DMS153 treated with DMSO at 0.1 percent for 48 hours (cell line): Measurements from ENCODE around the gene MCTP2.

Experiments used
- DNase-seq: peaks from one replicate; lab custom pipeline; 2025; ENCODE audit not compliant: unreplicated experiment; lab: John Stamatoyannopoulos, UW

The MCTP2 gene

GRCh38 chr15:94387849-94388441, 156.6 kb downstream of the MCTP2 start:
- no peak for DNase-seq

DNA sequence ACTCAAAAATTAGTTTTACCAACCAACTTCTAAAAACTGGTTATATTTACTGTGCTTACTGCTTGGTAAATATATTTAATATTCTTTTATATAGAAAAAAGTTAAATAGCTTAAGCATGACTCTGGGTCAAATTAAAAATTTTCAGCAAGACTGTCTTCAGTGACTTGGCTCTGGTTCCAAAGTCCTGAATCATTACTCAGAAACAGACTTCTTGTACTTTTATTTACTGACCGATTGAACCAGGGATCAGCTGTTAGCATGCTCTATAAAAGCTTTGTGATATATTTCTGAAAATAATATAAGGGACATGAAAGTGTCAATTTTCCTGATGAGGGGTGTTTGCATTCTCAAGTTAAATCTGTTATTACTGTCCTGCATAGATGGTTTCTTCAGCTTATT, 164.3 kb downstream of the MCTP2 start:
- DNase-seq = no peak

- no peak for DNase-seq
Measured at GRCh38 chr15:94397337-94397736, 166.0 kb downstream of the MCTP2 start.

GRCh38 chr15:94398001-94398400, 166.6 kb downstream of the MCTP2 start:
- DNase-seq = no peak

DNA sequence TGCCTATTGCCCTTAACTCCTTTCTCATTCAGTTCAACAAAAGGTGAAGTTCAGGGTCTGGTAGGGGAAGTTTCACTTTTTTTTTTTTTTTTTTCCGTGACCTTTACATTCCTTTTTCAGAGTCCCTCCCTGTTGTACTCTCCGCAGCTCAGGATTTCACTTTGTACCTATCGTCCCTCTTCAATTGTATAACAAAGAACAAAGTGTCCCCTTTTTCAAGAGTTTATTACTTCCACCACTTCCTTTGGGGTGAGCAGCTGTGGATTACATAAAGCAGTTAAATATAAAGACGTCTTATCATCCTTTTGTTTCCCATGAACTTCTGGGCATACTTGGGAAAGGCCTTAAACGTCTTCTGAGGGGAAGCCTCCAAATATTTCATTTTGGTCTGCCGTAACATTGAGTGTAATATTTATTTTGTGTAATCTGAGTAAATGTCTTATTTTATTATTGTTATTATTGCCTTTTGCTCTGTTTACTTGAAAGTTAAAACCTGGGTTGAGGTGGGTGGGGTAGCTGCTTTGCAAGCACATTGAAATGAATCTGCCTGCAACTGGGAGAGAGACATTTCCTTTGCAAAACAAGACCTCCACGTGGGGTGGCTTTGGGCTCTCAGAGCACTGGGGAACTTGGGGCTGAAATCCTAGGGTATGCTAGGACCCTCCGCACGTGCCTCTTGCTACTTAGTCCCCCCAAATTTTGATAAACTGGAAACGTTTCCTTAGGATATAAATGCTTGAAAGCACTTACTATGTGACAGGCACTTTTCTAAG, 169.4 kb downstream of the MCTP2 start:
- DNase-seq = no peak

DNA sequence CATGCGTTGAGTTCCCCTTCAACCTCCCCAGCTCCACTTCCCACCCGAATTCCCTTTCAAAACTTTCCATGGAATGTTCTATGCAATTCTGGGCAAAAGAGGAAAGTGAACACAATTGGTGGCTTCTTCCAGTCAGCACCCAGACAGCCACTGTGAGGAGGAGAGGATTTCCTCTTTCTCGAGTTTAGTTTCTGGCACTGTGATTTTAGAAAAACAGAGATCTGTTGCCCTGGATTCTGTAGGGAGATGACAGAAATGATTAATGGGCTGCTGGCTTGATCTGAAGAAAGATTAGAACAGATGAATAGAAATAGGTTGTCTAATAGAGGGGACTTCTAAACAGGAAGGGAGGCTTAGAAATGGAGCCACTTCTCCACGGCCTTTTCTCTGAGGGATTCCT, 172.0 kb downstream of the MCTP2 start:
- no peak for DNase-seq

DNA sequence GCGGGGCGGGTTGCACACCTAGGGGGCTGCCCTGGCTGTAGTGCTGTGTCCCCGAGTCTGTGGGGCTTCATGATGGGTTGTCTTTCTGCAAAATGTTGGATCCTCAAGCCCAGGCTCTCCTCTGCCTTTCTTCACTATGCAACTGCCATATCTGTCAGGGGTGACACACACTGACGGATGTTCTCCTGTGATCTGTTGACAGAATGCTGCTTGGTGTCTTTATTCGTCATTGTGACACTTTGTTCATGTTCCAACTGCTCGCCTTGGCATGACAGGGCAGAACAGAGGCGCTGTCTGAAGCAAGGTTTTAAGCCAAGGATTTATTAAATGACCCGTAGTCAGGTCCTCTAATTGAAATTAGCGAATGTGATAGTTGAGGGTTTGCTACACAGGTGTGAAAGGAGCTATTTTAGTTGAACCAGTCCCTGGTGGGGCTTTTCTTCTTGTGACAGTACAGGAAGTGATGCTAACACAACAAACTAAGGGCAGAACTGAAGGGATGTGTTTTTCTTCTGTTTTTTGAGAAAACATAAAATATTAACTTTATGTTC, 173.4 kb downstream of the MCTP2 start:
- no peak for DNase-seq

GRCh38 chr15:94411285-94411684, 179.9 kb downstream of the MCTP2 start:
- peak; percentile 58 for DNase-seq

DNA sequence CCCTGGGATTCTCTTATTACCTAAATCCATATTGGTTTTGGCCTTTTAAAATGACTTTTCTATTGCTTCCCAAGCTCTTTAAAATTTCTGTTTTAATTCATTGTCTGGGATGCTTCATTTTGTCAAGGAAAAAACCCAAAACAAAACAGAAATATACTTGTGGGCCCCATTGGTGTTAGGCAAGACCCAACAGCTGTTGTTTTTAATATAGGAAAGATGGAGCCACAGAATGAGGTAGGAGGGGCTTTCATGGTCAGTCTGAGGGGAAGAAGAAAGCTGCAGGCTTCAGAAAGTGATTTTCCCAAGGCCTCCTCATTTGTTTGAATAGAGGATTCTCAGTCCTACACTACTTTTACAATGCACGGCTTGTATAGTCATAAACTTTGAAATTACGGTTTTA, 180.5 kb downstream of the MCTP2 start:
- DNase-seq = no peak

GRCh38 chr15:94412979-94413746, 181.8 kb downstream of the MCTP2 start:
- peak; percentile 22 for DNase-seq

DNA sequence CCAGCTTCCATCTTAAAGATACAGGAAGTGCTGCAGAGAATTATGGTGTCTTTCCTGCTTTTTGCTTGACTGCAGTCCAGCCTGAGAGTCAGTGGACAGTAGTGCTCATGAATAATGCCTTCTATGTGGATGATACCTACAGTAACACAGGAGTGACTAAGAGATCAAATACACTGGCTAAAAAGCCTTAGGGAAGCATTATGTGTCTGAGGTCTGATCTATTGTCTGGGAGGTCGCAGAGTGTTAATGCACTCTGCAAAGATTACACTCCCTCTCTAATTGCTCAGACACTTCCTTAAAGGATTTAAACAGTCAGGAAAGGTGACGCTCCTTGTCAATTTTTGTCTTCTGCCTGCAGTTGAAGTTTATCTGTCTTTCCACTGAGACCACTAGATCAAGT, 183.6 kb downstream of the MCTP2 start:
- no peak for DNase-seq

DNA sequence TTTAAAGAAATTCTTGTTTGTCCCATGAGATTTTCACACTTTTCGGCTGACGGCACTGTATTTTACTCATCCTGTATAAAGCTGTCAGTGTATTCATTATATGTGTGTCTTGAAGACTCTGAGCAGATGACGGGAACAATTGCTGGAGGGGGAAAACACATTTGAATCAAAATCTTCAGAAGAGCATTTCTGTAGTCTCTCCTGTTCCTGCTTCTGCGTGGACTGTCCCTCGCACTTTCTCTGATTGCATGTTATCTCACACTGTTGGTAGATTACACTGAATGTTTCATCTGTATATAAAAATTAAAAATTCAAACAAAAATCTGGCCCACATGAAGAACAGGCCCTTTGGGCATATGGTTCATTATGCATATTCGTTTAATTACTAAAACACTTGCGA, 184.9 kb downstream of the MCTP2 start:
- DNase-seq = no peak

DNA sequence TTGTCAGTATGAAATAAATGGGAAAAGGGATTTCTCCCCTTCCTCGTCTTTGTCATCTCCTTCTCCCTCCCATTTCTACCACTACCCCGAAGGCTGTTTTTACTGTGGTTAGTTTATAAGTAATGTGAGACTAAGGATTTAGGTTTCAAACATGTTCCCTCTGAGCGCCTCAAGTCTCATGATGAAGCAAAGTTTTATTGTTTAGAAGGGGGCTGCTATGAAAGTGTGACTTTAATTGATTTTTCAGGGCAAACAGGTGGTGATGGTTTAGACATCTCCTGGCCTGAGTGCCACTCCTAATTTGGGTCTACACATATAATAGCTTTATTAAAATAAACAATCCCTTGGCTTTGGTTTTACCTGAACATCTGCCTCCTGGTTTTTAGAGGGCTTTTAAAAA, 185.5 kb downstream of the MCTP2 start:
- no peak for DNase-seq

GRCh38 chr15:94417501-94418293, 186.3 kb downstream of the MCTP2 start:
- no peak for DNase-seq

GRCh38 chr15:94421706-94422105, 190.3 kb downstream of the MCTP2 start:
- no peak for DNase-seq

GRCh38 chr15:94432279-94432678, 200.9 kb downstream of the MCTP2 start:
- no peak for DNase-seq

GRCh38 chr15:94439158-94439557, 207.8 kb downstream of the MCTP2 start:
- DNase-seq = no peak

DNA sequence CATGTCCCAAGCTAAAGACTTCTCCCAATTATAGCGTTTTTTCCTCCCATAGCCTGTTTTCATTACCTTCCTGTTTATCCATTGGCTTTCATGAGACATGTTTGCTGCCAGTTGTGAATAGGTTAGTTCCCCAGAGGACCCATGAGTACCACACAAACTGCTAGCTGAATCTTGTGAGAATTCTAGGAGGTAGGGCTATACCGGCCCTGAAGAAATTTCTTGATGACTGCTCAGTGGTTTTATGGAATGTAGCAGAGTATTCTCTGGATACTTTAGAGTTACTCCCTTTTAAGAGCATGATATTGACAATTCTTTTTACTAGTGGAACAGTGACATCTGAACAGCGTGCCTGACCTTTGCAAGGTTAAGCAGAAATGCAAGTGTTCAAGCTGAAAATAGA, 210.4 kb downstream of the MCTP2 start:
- no peak for DNase-seq

- no peak for DNase-seq
Measured at GRCh38 chr15:94442480-94442879, 211.1 kb downstream of the MCTP2 start.

DNA sequence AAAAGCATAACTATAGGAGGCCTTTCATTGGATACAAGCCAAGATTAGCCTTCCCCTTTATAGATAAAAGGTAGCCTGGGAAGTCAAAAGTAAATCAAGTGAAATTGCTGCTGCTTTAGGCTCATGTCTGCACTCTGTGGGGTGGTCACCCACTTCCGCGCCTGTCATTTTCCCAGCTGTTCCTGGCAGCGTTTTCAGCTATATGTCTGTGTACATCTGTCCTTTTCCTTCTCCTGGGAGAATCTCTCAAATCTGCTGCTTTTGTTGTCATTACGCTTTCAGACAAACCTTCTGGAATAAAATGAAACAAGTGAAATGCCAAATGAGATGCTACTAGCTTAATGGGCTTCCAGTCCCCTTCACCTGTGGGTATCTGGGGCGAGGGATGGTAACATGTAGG, 211.8 kb downstream of the MCTP2 start:
- no peak for DNase-seq

- DNase-seq = no peak
Measured at GRCh38 chr15:94445566-94446160, 214.3 kb downstream of the MCTP2 start.
